LNCAP (cell line): ENCODE measurements around the gene HOXB3.

Experiments used
- TF ChIP-seq, protein P1 (sequence below): fragments of 450-650 bp; IDR thresholded peaks from 2 replicates; pipeline ENCODE4 v1.5.1; 2017; ENCODE audit warnings: mild to moderate bottlenecking

HOXB3 gene

DNA sequence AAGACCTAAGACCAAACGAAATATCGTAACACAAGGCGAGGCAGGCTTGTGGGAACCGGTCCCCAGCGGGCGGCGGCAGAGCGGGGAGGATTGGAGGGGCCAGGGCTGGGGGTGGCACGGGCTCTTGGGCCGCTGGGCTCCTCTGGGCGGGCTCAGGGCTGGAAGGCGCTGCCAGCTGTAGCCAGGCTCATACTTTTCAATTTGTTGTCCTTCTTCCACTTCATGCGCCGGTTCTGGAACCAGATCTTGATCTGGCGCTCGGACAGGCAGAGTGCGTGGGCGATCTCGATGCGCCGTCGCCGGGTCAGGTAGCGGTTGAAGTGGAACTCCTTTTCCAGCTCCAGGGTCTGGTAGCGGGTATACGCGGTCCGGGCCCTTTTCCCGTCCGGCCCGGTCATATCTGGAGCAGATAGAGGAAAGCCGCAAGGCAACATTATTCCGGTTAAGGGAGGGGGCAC is 2.0 kb upstream of the HOXB3 start:
- TF ChIP-seq, protein P1, sequence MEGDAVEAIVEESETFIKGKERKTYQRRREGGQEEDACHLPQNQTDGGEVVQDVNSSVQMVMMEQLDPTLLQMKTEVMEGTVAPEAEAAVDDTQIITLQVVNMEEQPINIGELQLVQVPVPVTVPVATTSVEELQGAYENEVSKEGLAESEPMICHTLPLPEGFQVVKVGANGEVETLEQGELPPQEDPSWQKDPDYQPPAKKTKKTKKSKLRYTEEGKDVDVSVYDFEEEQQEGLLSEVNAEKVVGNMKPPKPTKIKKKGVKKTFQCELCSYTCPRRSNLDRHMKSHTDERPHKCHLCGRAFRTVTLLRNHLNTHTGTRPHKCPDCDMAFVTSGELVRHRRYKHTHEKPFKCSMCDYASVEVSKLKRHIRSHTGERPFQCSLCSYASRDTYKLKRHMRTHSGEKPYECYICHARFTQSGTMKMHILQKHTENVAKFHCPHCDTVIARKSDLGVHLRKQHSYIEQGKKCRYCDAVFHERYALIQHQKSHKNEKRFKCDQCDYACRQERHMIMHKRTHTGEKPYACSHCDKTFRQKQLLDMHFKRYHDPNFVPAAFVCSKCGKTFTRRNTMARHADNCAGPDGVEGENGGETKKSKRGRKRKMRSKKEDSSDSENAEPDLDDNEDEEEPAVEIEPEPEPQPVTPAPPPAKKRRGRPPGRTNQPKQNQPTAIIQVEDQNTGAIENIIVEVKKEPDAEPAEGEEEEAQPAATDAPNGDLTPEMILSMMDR = no peak

DNA sequence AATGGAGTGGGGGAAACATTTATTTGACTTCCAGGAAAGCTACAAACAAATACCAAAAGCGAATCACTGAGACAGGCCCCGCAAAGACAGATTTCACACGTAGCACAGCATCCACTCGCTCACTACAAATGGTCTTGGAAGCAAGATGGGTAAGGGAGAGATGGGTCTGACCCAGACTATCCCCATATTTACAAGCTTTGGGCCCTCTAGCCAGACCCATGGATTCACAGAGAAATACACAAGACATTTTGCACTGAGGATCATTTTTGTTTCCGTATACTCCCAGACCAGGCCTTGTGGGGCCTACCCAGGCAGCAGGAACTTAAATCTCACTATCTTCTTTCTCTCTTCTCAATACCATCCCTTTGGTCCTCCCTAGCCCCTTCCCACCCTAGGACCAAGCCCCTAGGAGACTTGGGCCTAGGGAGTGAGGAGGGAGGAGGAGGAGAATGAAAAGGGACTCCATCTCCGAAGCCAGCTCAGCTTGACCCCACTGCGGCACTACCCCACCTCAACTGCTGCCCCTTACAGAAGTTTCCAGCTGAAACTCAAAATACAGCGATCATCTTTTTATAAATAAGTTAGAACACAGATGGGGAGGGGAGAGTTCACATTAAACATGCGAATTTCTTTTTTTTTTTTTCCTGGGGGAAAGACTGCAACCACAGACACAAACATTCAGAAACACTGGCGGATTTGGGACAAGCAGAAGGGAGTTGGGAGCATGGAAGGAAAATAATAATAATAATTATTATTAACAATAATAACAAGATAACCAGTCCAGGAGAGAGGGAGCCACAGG is 1.4 kb upstream of the HOXB3 start:
- TF ChIP-seq, protein P1 = no peak

DNA sequence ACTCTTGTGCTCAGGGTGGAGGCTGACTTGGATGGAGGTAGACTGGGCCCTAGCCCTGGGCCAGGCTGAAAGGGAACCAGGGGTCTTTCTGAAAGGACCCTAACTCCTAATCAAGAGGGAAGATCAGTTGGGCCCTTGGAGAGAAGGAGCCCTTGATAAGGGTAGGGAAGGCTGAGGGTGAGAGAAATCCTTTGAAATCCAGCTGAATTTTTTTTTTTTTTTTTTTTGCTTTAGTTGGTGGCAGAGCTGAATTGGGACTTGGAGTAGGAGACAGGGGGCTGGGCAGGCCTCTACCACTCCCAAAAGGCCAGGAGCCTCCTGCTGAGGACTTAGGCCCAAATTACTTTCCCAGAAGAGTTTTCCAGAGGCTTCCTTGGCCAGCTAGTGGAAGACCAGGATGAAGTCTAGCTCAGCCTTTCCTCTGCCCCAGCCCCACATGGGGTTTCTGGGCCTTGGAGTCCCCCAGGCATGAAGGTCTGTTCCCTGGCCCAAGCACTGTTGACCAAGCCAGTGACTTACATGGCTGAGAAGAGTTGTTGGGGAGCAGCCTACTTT is 643 bp upstream of the HOXB3 start:
- TF ChIP-seq, protein P1 = no peak

DNA sequence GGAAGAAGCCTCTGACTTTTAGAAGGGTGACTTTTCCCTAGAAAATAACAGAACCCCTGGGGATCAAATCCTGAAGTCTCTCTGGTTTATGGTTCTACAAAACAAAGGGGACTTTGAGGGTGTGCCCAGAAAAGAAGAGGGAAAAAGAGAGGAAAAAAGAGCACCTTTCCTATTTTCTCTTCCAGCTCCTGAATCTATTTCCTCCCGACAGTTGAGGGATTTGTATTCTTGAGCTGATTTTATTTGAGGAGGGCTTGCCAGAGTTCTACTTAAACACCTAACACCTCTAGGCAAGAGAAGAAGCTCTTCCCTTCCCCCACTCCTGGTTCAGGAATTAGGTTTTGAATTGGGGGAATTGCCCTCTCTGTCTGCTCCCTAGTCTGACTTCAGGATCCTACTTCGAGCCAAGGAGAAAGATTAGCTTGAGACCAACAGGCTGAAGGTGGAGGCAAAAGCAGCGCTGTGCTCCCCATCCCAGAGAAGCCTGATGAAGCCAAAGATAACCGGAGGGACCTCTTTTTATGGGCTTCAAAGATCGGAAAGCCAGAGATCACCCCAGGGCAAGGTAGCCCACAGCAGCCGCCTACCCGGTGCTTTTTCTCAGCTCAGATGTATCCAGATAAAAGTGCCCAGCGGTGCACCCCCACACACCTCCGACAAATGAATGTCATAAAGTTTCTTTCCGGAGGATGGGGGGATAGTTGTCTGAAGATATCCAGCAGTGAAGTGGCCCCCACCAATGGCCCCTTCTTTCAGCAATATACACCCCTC is 796 bp downstream of the HOXB3 start:
- TF ChIP-seq, protein P1 = no peak

GRCh38 chr17:48588528-48588927 is 1.5 kb downstream of the HOXB3 start:
- TF ChIP-seq, protein P1 = no peak

GRCh38 chr17:48588074-48588415 is 2.0 kb downstream of the HOXB3 start:
- TF ChIP-seq, protein P1 = no peak

GRCh38 chr17:48587276-48588073 is 2.6 kb downstream of the HOXB3 start:
- TF ChIP-seq, protein P1 = no peak
